Spinal cord (tissue), 10 donors: ENCODE measurements around the gene GALNT16. TPM values are rescaled to one million over a fixed set of nuclear protein-coding genes. Genes with fewer than 3 reads are reported as not detected.
"Not testable (repeated sequence)": the region's sequence is repeated elsewhere in the genome, so short reads cannot be mapped to it uniquely, and the experiment has no call there.

Experiments
- DNase-seq, 6 donors: peaks; one replicate each; pipeline versions ENCODE4 v3.0.0 to v3.0.0-alpha.2; 2013 to 2015; ENCODE audit warnings: low spot score in 6 of 6, low read depth in 4 of 6
- H3K27ac ChIP-seq: one replicate; pipeline ENCODE4 v1.5.1; 2013; ENCODE audit warnings: low read depth, low read length, control low read depth
- H3K27me3 ChIP-seq: one replicate; pipeline ENCODE4 v1.6.1; 2013; ENCODE audit warnings: low read length; ENCODE audit not compliant: control insufficient read depth, insufficient read depth
- H3K36me3 ChIP-seq: one replicate; pipeline ENCODE4 v1.6.1; 2013; ENCODE audit warnings: low read length; ENCODE audit not compliant: control insufficient read depth, insufficient read depth
- H3K4me1 ChIP-seq: one replicate; pipeline ENCODE4 v1.6.1; 2013; ENCODE audit warnings: low read length; ENCODE audit not compliant: control insufficient read depth, insufficient read depth
- H3K4me3 ChIP-seq: one replicate; pipeline ENCODE4 v1.5.1; 2013; ENCODE audit warnings: low read depth, low read length, control low read depth
- H3K9me3 ChIP-seq: one replicate; pipeline ENCODE4 v1.6.1; 2013; ENCODE audit warnings: low read length; ENCODE audit not compliant: control insufficient read depth, insufficient read depth
- WGBS: methylation state at CpG from one replicate; pipeline ENCODE4 v1.1.5; 2013; ENCODE audit warnings: missing lambda C conversion rate; ENCODE audit not compliant: insufficient coverage; 5-methylcytosine and 5-hydroxymethylcytosine counted together
- long read RNA-seq, 4 donors: transcript quantifications; one replicate each; lab custom pipeline, GENCODE V29; 2026
- polyA plus RNA-seq, 2 donors: library from polyadenylated mRNA; unstranded; fragments of 120-200 nt; gene quantifications; one replicate each; pipeline ENCODE4 v1.2.1, GENCODE V29; 2013; ENCODE audit not compliant: insufficient read length in 2 of 2
- total RNA-seq, 2 donors: library from RNA; depleted of rRNA in 1 of 2; stranded (reverse); fragments of 120-200 nt in 1 of 2; fragments of >200 nt in 1 of 2; gene quantifications; one replicate each; pipeline versions ENCODE4 v1.2.3 to v1.2.4, GENCODE V29; 2013 to 2014
- donor health status: healthy.

The GALNT16 gene
- 10 to 100 TPM in 1 of 2 donors, 1 to 10 TPM in 1; 9.5 to 20.4 TPM for total RNA-seq
- 10 to 100 TPM; 42.6 to 60.2 TPM for polyA plus RNA-seq
- long read RNA-seq, donor 1, full-length matches to known transcripts = 2 of 384 reads
- long read RNA-seq, donor 1, partial matches to known transcripts = 77 of 384 reads
- long read RNA-seq, donor 1, other reads (novel, unspliced or antisense) = 305 of 384 reads
- long read RNA-seq, donor 2, partial matches to known transcripts = 10 of 11 reads
- long read RNA-seq, donor 2, other reads (novel, unspliced or antisense) = 0 of 11 reads
- long read RNA-seq, donor 3, full-length matches to known transcripts = 3 of 9 reads
- long read RNA-seq, donor 3, partial matches to known transcripts = 6 of 9 reads
- long read RNA-seq, donor 3, other reads (novel, unspliced or antisense) = 0 of 9 reads
- long read RNA-seq, donor 4, partial matches to known transcripts = 0 of 1 reads
- long read RNA-seq, donor 4, other reads (novel, unspliced or antisense) = 0 of 1 reads

DNA sequence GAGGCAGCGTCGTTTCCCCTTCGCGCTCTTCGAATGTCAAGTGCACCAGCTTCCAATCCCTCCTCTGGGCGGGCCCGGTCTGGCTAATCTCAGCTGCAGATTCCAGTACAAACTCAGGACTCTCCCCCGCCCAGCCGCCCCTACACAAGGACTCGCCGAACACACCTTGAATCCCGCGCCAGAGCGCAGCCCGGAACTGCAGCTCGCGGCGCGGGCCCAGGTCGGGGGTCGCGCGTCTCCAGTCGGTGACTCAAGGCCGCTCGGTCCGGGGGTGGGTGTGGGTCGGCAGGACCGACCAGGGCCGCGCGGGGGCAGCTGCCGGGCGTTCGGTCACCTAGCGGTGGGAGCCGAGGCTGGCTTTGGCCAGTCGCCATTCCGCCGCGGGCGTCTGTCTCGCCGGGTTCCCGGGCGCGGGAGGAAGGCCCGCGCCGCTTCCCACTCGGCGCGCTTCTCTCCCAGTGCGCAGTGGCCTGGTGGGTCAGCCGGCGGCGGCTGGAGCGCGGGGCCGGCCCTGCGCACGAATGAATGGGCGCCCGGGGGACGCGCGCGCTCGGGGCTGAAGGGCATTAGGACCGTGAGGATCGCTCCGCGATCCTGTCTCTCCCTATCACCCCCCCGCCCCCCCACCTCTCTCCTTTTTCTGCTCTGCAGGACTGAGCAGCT, at the start of gene GALNT16:
Gene GALNT16 (plus strand): TSS at position 632 of the 663 bp plus-strand sequence. CDS start 133 bp downstream, outside the sequence.
- Histone ChIP-seq H3K9me3 (no peaks in the 10 kb centered on the region), H3K27me3 (peaks cover 17% of the 10 kb centered on the region), H3K36me3 (no peaks in the 10 kb centered on the region), H3K27ac (no peak within 1 kb of the TSS), H3K4me1 (peaks cover 57% of the 10 kb centered on the region), H3K4me3 (peak within 1 kb of the TSS; percentile 55)
- under 1% methylated on average over 73 of the region's 74 CpGs for WGBS
- DNase-seq = peak in 3 of 6 donors; percentile 45 to 88 (median 80)

DNA sequence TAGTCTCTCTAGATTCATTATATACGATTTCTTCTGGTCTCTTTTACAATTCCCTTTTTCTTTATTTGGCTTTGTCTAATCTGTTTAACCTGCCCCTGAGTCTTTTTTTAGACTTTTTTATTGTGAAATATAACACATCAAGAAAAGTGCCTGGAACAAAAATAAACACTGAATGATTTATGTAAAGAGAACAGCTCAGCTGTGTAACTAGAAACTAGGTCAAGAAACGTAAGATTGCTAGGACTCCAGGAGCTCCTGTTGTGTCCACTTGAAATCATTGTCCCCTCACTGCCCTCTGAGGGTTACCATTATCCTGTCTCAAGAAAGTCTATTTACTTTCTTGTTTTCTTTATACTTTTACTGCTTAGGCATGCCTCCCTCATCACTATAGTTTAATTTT, 45.6 kb upstream of the GALNT16 start:
- H3K27me3 ChIP-seq = no peaks in the 10 kb centered on the region
- H3K27ac ChIP-seq = no peak overlapping the region
- no peaks in the 10 kb centered on the region for H3K9me3 ChIP-seq
- H3K4me3 ChIP-seq = no peak overlapping the region
- DNase-seq = peak in 1 of 6 donors; percentile 4
- peaks cover 15% of the 10 kb centered on the region for H3K36me3 ChIP-seq
- H3K4me1 ChIP-seq = no peaks in the 10 kb centered on the region
- 13% methylated on average over 1 of the region's 2 CpGs for WGBS

DNA sequence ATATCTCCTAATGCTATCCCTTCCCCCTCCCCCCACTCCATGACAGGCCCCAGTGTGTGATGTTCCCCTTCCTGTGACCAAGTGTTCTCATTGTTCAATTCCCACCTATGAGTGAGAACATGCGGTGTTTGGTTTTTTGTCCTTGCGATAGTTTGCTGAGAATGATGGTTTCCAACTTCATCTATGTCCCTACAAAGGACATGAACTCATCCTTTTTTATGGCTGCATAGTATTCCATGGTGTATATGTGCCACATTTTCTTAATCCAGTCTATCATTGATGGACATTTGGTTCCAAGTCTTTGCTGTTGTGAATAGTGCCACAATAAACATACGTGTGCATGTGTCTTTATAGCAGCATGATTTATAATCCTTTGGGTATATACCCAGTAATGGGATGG, 42.3 kb upstream of the GALNT16 start:
- WGBS = no CpG with 5 or more reads among the region's 3 CpGs
- not testable (repeated sequence) for H3K9me3 ChIP-seq

DNA sequence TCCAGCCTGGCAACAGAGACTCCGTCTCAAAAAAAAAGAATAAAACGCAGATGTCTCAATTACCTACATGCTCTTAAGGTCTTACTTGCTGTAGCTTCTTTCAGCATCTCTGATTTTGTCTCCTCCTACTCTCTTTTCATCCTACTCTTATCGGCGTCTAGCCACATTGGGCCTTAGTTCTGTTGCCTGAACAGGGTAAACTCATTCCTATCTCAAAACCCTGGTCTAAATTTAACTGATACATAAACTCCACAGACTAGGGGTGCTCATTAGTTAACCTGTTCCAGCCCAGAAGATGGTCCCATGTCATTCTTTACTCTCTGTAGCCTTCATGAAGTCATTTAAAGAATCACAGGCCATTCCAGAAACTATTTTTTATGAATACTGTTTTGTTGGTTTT, 35.0 kb upstream of the GALNT16 start:
- no peaks in the 10 kb centered on the region for H3K9me3 ChIP-seq
- H3K27me3 ChIP-seq = no peaks in the 10 kb centered on the region
- no peaks in the 10 kb centered on the region for H3K4me1 ChIP-seq
- 99% methylated on average over 4 of the region's 4 CpGs for WGBS
- H3K36me3 ChIP-seq = peaks cover 12% of the 10 kb centered on the region
- H3K4me3 ChIP-seq = no peak overlapping the region
- no peak overlapping the region for H3K27ac ChIP-seq
- no peak for DNase-seq

More for the DNA sequence above, 42.3 kb upstream of the GALNT16 start:
- H3K27ac ChIP-seq, H3K4me3 ChIP-seq, H3K27me3 ChIP-seq, DNase-seq, H3K4me1 ChIP-seq: not testable (repeated sequence)
- H3K36me3 ChIP-seq = peaks cover 11% of the 10 kb centered on the region

DNA sequence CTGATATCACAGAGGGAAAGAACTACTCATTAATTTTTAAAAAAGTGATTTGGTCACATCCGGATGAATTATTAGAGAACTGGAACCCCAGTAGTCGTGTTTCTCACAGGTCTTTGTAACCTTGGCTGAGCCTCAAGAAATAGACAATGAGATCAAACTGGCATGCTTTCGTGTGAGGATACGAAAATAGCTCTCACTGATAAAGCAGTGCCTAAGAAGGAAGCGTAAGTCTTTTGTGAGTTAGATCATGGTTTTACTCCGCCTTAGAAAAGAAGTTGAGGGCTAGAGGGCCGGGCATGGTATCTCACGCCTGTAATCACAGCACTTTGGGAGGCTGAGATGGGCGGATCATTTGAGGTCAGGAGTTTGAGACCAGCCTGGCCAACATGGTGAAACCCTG, 33.8 kb upstream of the GALNT16 start:
- no peaks in the 10 kb centered on the region for H3K4me1 ChIP-seq
- no peaks in the 10 kb centered on the region for H3K27me3 ChIP-seq
- DNase-seq = peak in 1 of 6 donors; percentile 6
- peaks cover 17% of the 10 kb centered on the region for H3K36me3 ChIP-seq
- no peaks in the 10 kb centered on the region for H3K9me3 ChIP-seq
- H3K27ac ChIP-seq = no peak overlapping the region
- 59% methylated on average over 7 of the region's 9 CpGs for WGBS
- H3K4me3 ChIP-seq = no peak overlapping the region

DNA sequence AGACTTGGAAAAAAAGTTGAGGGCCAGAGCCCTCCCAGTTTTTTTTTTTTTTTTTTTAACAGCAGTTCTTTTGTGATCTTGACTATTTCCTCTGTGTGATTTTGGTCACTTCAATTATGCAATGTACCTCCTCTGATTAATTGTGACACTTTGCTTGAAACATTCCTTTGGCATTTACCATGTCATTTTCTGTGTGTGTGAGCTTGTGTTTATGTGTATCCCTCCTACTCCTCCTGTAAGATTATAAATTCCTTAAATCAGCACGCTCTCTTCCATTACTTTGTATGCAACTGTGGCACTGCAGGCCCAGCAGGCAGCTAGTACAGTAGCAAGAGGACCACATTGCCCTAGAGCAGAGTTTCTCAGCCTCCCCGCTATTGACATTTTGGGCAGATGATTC, 33.2 kb upstream of the GALNT16 start:
- Histone ChIP-seq H3K4me3 (no peak overlapping the region), H3K4me1 (no peaks in the 10 kb centered on the region), H3K27ac (no peak overlapping the region), H3K27me3 (no peaks in the 10 kb centered on the region), H3K36me3 (peaks cover 15% of the 10 kb centered on the region), H3K9me3 (no peaks in the 10 kb centered on the region)
- no CpG with 5 or more reads among the region's 2 CpGs for WGBS
- peak in 1 of 6 donors; percentile 7 for DNase-seq

DNA sequence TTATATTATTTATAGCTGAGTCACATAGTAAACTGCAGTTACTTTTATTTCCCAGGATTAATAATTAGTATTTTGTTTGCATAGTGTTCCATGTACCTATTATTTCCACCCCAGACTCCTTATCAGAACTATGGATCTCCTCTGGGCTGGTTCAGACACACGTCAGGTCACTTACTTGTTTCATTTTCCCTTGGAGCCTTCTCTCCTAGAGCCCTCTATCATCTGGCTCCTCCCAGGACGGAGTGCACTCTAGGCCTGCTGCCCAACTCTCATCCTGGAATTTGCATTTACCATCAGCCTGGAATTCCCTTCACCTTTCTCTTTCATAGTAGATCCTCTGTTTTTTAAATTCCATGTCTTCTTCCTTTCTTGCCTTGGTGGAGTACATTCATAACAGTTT, 28.5 kb upstream of the GALNT16 start:
- H3K27me3 ChIP-seq = no peaks in the 10 kb centered on the region
- H3K4me1 ChIP-seq = no peaks in the 10 kb centered on the region
- peaks cover 23% of the 10 kb centered on the region for H3K36me3 ChIP-seq
- no peak overlapping the region for H3K27ac ChIP-seq
- no peak overlapping the region for H3K4me3 ChIP-seq
- H3K9me3 ChIP-seq = no peaks in the 10 kb centered on the region
- no peak for DNase-seq
- WGBS = 79% methylated on average over 2 of the region's 2 CpGs

DNA sequence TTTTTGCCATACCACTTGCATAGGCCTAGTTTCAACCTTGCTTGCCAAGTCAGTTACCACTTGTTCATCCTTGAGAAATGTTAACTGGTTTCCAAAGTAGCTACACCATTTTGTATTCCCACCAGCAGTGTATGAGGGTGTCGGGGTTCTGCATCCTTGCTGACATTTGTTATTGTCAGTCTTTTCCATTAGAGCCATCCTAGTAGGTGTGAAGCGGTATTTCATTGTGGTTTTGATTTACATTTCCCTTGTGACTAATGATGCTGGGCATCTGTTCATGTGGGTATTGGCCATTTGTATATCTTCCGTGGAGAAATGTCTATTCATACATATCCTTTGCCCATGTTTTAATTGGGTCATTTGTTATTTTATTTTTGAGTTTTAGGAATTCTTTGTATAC, 27.6 kb upstream of the GALNT16 start:
- peaks cover 32% of the 10 kb centered on the region for H3K36me3 ChIP-seq
- DNase-seq = no peak
- no peaks in the 10 kb centered on the region for H3K4me1 ChIP-seq
- H3K27me3 ChIP-seq = no peaks in the 10 kb centered on the region
- 83% methylated on average over 1 of the region's 3 CpGs for WGBS
- no peak overlapping the region for H3K4me3 ChIP-seq
- no peaks in the 10 kb centered on the region for H3K9me3 ChIP-seq
- no peak overlapping the region for H3K27ac ChIP-seq

DNA sequence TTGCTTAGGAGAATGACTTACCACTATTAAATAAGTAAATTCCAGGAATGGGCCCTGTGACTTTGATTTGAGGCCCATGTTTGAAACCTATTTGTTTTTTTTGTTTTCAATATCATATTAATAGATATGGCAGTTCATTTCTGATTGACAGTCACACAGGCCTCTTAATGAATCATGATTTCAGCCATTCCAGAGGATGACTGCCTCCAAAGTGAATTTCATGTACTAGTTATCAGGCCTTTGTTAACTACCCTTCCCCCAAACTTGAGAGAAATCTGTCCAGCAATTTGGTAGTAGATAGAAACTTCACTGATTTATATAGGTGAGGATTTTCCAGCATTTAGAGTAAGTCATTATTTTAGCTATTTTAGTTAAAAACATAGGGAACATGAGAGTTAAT, 25.9 kb upstream of the GALNT16 start:
- no peaks in the 10 kb centered on the region for H3K9me3 ChIP-seq
- no peak for DNase-seq
- H3K4me1 ChIP-seq = no peaks in the 10 kb centered on the region
- H3K27ac ChIP-seq = no peak overlapping the region
- H3K36me3 ChIP-seq = peaks cover 38% of the 10 kb centered on the region
- no peak overlapping the region for H3K4me3 ChIP-seq
- H3K27me3 ChIP-seq = no peaks in the 10 kb centered on the region
